ENCODE data around the gene SF3B3. TPM values are rescaled to one million over a fixed set of nuclear protein-coding genes. Genes with fewer than 3 reads are reported as not detected.

The SF3B3 gene
- total RNA-seq, 1 donor from 2014 or later, result 129 TPM

- Histone ChIP-seq H3K36me3 (peaks cover 78% of the 10 kb centered on the region), H3K4me1 (peaks cover 22% of the 10 kb centered on the region), H3K27ac (replicated peaks) (no peak overlapping the region), H3K9me3 (replicated peaks) (no peaks in the 10 kb centered on the region), H3K27me3 (ENCODE audit: low read depth) (no peaks in the 10 kb centered on the region), H3K4me3 (no peak overlapping the region)
- intact Hi-C loops (cut with micrococcal nuclease), result no loop called here
- TF ChIP-seq CTCF (IDR thresholded peaks at IDR 0.05; ENCODE audit: borderline replicate concordance), result no peak
- no peak for DNase-seq
Observed at GRCh38 chr16:70483426-70483825, 40.2 kb upstream of the SF3B3 start.

- H3K9me3 ChIP-seq (replicated peaks), result no peaks in the 10 kb centered on the region
- H3K36me3 ChIP-seq, result peaks cover 85% of the 10 kb centered on the region
- DNase-seq, result no peak
- no peak overlapping the region for H3K27ac ChIP-seq (replicated peaks)
- no peak overlapping the region for H3K4me3 ChIP-seq
- no peak for TF ChIP-seq CTCF (IDR thresholded peaks at IDR 0.05; ENCODE audit: borderline replicate concordance)
- H3K4me1 ChIP-seq, result peaks cover 8% of the 10 kb centered on the region
- intact Hi-C loops (cut with micrococcal nuclease), result no loop called here
- no peaks in the 10 kb centered on the region for H3K27me3 ChIP-seq (ENCODE audit: low read depth)
Observed at GRCh38 chr16:70484867-70485266, 38.7 kb upstream of the SF3B3 start.

GRCh38 chr16:70490261-70490660 is 33.4 kb upstream of the SF3B3 start:
- DNase-seq, result no peak
- no peak for TF ChIP-seq CTCF (IDR thresholded peaks at IDR 0.05; ENCODE audit: borderline replicate concordance)
- Histone ChIP-seq H3K9me3 (replicated peaks) (no peaks in the 10 kb centered on the region), H3K4me1 (peaks cover 19% of the 10 kb centered on the region), H3K27me3 (ENCODE audit: low read depth) (no peaks in the 10 kb centered on the region), H3K4me3 (no peak overlapping the region), H3K27ac (replicated peaks) (no peak overlapping the region), H3K36me3 (peaks cover 79% of the 10 kb centered on the region)
- intact Hi-C loops (cut with micrococcal nuclease), result no loop called here

- Histone ChIP-seq H3K9me3 (replicated peaks) (no peaks in the 10 kb centered on the region), H3K27ac (replicated peaks) (peak overlapping the region; percentile 64), H3K4me1 (peaks cover 19% of the 10 kb centered on the region), H3K36me3 (peaks cover 82% of the 10 kb centered on the region), H3K4me3 (no peak overlapping the region), H3K27me3 (ENCODE audit: low read depth) (no peaks in the 10 kb centered on the region)
- DNase-seq, result no peak
- no peak for TF ChIP-seq CTCF (IDR thresholded peaks at IDR 0.05; ENCODE audit: borderline replicate concordance)
- intact Hi-C loops (cut with micrococcal nuclease), result no loop called here
Observed at GRCh38 chr16:70493802-70494201, 29.8 kb upstream of the SF3B3 start.

- H3K27me3 ChIP-seq (ENCODE audit: low read depth), result no peaks in the 10 kb centered on the region
- no peak for TF ChIP-seq CTCF (IDR thresholded peaks at IDR 0.05; ENCODE audit: borderline replicate concordance)
- no peak for DNase-seq
- no peak overlapping the region for H3K4me3 ChIP-seq
- H3K27ac ChIP-seq (replicated peaks), result peak overlapping the region; percentile 64
- H3K36me3 ChIP-seq, result peaks cover 82% of the 10 kb centered on the region
- no peaks in the 10 kb centered on the region for H3K9me3 ChIP-seq (replicated peaks)
- intact Hi-C loops (cut with micrococcal nuclease), result no loop called here
- H3K4me1 ChIP-seq, result peaks cover 19% of the 10 kb centered on the region
Observed at GRCh38 chr16:70494202-70494770, 29.3 kb upstream of the SF3B3 start.
